ENCODE data around the gene SERPINA5.
"Not testable (repeated sequence)": the region's sequence is repeated elsewhere in the genome, so short reads cannot be mapped to it uniquely, and the experiment has no call there.

The SERPINA5 gene

DNA sequence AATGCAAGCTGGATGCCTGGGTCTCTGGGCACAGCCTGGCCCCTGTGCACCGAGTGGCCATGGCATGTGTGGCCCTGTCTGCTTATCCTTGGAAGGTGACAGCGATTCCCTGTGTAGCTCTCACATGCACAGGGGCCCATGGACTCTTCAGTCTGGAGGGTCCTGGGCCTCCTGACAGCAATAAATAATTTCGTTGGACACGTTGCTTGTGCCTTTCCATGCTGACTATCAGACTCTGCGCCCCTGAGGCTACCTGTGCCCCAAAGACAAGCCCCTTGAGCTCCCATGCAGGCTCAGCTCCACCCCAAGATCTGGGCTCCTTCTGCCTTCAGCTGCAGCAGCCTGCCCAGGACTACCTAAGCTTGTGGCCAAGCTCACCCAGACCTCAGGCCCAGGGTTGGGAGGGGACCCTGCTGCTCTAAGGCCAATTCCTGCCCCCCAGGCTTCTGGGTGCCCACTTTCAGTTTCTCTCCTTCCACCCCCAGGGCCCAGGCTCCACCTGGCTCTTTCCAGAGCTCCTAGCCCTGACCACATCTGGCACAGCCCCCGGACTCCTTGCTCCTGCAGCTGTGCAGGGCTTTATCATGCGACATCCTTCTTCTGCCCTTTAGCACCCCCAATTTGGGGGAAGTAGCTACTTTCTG, 42.8 kb downstream of the SERPINA5 start:
- no peak for DNase-seq (ENCODE audit: low read depth, low spot score)

DNA sequence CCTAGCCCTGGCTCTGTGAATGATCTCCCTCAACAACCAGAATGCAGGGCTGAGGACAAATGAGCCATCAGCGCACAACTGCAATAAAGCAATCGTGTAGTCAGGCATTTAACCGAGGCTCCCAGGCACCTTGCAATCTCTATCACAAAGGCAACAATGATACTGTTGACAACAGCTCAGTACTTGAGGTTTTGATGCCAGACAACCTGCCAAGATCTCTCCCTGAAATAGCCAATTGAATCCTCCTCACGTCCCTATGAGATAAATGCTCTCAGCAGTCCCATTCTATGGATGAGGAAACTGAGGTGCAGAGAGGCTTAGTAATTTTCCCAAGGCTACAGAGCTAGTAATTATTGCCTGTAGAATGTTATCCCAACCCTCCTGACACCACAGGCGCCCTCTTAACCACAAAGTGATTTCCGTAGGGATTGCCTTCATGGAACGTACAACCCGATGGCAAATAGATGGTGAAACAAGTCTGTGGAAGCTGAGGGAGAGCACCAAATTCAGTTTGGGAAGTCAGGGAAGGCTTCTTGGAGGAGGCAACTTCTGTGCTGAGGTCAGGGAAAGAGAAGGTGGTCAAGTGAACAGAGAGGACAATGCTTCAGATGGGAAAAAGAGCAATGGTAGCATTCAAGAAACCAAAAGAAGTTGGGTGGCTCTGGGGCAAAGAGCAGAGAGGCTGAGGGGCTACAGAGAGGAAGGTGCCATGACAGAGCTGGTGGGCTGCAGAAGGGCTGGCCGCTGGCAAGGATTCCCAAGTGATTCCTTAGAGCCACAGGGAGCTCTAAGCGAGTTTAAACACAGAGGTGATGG, 43.5 kb downstream of the SERPINA5 start:
- DNase-seq (ENCODE audit: low read depth, low spot score) = no peak

GRCh38 chr14:94625353-94625635, 44.1 kb downstream of the SERPINA5 start:
- no peak for DNase-seq (ENCODE audit: low read depth, low spot score)

DNA sequence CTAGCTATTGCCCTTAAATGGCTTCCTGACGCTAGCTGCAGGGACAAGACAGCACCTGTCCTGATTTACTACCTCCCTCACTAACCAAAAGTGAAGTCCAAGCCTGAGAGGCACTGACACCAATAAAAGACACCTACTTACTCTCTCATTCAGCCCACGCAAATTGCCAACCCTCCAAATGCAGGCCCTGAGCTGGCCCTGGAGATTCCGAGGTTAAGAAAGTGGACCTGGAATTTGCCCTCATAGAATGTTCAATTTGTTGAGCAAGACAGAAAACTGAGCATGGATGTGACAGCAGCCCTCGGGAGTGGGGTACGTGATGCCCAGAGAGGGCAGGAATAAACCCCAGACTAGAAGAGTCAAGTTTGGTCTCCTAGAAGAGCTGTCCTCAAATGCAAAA, 47.4 kb downstream of the SERPINA5 start:
- DNase-seq (ENCODE audit: low read depth, low spot score) = no peak

- no peak for DNase-seq (ENCODE audit: low read depth, low spot score)
Measured at GRCh38 chr14:94630396-94630795, 49.2 kb downstream of the SERPINA5 start.

DNA sequence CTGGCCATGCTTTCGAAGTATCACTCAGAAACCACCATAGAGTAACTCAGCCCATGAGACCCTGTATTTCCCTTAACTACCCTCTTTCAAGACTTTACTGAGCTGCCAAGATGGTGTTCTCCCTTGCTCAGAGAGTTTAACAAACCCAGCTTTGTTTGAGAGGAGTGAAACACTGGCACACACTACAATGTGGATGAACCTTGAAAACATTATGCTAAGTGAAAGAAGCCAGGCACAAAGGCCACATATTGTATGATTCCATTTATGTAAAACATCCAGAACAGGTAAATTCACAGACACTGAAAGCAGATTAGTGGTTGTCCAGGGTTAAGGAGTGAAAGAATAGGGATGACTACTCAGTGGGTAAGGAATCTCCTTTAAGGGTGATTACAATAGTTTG, 49.8 kb downstream of the SERPINA5 start:
- DNase-seq (ENCODE audit: low read depth, low spot score) = no peak

DNA sequence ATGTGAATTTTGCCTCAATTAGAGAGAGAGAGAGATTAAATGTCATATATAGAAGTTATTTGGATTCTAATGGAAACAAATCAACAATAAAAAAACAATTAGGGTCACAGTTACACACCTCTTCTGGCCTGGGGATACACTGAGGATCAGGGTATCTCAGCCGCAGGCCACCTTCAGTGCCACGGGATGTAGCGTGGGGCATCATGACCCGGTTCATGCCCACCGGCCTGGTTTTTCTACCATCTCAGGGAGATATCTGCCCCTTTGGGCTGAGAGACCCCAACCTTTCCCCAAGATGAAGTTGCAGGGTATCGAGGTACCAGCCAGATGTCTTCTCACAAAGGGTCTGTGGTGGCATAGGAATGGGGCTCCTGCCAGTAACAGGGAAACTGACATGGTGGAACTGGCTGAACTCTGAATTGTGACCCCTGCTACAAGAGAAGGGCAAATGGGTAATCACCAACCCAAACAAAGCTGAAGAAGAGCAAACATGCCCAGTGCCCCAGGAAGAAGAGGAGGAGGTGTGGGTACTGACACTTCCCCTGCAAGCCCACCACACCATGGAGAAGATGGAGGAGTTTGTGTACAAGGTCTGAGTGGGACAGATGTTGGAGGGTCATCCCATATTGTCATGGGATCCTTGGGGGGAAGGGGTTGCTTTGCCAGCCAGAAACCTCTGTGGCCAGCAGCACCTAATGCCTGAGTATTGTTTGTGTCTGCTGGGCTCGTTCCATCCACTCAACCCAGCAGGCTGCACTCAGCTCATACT, 50.5 kb downstream of the SERPINA5 start:
- DNase-seq (ENCODE audit: low read depth, low spot score) = no peak

DNA sequence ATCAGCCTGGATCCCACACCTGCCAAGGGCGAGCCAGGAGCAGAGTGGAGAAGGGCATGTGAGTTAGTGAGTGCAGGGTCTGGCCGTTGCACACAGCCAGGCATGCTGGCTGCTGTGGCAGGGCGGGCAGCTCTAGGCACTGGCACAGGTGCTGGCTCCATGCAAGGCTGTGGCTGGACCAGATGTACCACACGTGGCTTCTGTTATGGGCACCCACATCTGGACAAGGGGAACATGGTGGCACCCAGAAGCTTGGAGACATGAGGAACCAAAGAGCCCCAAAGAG, 51.0 kb downstream of the SERPINA5 start:
- DNase-seq (ENCODE audit: low read depth, low spot score) = no peak

DNA sequence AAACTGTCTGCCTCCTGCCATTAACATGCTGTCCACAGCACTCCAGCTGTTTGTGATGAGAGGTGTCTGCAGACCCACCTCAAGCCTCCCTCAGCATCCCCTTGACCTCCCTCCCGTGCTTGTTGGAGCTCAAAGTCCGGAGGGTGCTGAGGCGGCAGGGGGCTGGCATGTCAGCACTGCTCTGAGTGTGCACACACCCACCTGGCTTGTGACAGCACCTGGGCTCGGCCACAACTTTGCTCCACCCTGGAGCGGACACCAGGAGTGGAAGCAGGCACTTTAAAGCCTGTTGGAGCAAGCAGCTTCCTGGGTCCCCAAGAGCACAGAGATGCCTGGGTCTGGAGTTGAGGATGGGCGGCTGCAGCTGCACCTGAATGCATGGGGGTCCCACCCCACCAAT, 51.9 kb downstream of the SERPINA5 start:
- no peak for DNase-seq (ENCODE audit: low read depth, low spot score)

- no peak for DNase-seq (ENCODE audit: low read depth, low spot score)
Measured at GRCh38 chr14:94635154-94635553, 53.9 kb downstream of the SERPINA5 start.

DNA sequence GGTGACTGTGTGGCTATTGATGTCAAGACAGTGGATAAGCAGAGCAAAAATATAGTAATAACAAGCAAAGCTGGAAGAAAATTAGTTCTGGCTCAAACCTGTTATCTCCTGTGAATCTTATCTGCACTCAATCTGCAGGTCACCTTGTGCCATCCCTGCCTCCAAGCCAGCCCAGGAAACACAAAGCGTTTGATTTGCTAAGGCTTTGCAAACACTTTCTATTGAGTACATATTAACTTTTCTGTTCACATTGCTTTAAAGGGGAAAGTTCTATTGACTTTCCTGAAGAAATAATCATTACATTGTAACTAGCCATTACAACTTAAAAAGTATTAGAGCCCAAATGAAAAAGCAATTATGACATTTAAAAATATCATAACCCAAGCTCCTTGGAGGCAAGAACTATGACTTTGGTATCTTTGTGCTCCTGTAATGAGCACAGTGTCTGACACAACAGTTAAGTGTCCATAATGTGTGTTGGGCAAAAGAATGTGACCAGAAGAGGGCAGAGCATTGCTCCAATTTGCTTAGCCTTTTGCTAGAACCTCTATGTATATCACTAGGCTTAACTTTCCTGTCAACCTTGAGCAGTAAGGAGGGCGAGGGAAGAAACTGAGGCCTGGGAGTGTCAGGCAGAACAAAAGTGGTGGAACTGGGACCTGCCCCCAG, 55.7 kb downstream of the SERPINA5 start:
- DNase-seq (ENCODE audit: low read depth, low spot score) = no peak

DNA sequence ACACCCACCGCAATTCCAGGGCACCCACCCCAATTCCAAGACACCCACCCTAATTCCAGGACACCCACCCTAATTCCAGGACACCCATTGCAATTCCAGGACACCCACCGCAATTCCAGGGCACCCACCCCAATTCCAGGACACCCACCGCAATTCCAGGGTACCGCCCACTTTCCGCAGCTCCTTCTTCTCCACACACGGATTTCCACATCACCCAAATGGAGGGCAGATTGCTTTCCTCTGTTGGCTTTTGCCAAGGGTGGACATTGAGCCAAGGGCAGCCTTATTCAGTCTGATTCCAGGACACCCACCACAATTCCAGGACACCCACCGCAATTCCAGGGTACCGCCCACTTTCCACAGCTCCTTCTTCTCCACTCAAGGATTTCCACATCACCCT, 56.6 kb downstream of the SERPINA5 start:
- DNase-seq (ENCODE audit: low read depth, low spot score) = not testable (repeated sequence)

GRCh38 chr14:94638339-94638738, 57.1 kb downstream of the SERPINA5 start:
- DNase-seq (ENCODE audit: low read depth, low spot score) = no peak

DNA sequence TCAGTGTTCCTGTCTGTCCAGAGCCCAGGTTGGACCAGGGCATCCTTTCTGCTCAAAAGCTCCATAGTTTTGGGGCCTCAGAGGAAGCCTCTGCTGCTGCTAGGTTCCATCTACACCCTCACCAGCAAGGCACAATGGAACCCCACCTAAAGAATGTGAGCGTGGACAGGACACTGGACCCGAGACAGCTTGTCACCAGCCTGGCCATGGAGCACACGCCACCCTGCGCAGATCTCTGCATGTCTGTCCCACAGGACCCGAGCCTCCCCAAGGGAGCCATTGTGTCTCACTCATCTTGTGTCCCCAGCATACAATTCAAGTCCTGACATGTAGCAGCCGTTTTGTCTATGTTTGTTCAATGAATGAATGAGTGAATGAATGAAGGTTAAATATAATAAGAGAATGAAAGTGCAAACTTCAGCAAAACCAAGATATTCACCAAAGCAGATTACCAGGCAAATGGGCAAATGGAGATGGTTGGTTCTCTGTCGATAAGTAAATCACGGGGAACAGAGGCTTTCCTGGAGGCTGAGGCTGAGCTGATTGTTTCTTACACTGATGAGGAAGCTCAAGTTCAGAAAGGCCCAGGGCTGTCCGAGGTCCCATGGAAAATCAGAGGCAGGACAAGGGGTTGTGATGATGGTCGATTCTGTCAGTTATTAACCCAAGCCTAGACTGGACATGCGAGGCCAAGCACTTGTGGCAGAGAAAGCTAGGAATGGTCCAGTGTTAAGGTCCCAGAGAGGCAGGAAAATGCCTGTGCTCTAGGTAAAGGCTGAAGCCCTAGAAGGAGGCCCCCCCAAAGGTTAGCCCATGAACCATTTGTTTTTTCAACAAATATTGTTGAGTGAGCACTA, 58.0 kb downstream of the SERPINA5 start:
- no peak for DNase-seq (ENCODE audit: low read depth, low spot score)

- no peak for DNase-seq (ENCODE audit: low read depth, low spot score)
Measured at GRCh38 chr14:94640721-94641631, 59.8 kb downstream of the SERPINA5 start.

GRCh38 chr14:94641632-94641955, 60.4 kb downstream of the SERPINA5 start:
- no peak for DNase-seq (ENCODE audit: low read depth, low spot score)
